HEK293 (cell line): Measurements from ENCODE around the gene PRKD1.

Experiments
- CTCF ChIA-PET: fragments of 350-600 bp; formaldehyde crosslinking; extraction: SDS; loops from one replicate; lab custom pipeline; 2021; ENCODE audit warnings: antibody characterized with exemption; lab: Yijun Ruan, JAX
- POLR2A ChIA-PET: fragments of 300-600 bp; formaldehyde crosslinking; extraction: SDS; loops from one replicate; lab custom pipeline; 2020; ENCODE audit warnings: antibody characterized with exemption, inconsistent platforms; lab: Yijun Ruan, JAX
- H3K27ac ChIP-seq: fragments of 200-500 bp; sonication (Bioruptor generic); 2 replicates; pipeline ENCODE4 v1.5.1; 2014; ENCODE audit warnings: low read depth, low read length, control low read depth, inconsistent platforms; ENCODE audit errors: extremely low read depth
- H3K36me3 ChIP-seq, 2 experiments: fragments of 200-500 bp in 1 of 2; sonication (Bioruptor generic) in 1 of 2; 1 replicate in 1 of 2; 2 replicates in 1 of 2; pipeline ENCODE4 v1.5.1; 2014 to 2017; ENCODE audit warnings: inconsistent platforms in 2 of 2, low read length in 2 of 2; ENCODE audit not compliant: control insufficient read depth in 2 of 2, insufficient read depth in 1 of 2
- H3K4me1 ChIP-seq: fragments of 200-500 bp; sonication (Bioruptor generic); 2 replicates; pipeline ENCODE4 v1.5.1; 2014; ENCODE audit warnings: mild to moderate bottlenecking, low read length, inconsistent platforms; ENCODE audit not compliant: control insufficient read depth, insufficient read depth
- H3K4me3 ChIP-seq: 2 replicates; pipeline ENCODE4 v1.5.1; 2011; ENCODE audit warnings: low read depth, mild to moderate bottlenecking, control low read depth, low read length, moderate library complexity
- H3K9me3 ChIP-seq: fragments of 200-500 bp; sonication (Bioruptor generic); 2 replicates; pipeline ENCODE4 v1.5.1; 2014; ENCODE audit warnings: low read depth, low read length, inconsistent platforms; ENCODE audit not compliant: control insufficient read depth, insufficient read depth
- KLF10 ChIP-seq: fragments of 450-650 bp; IDR thresholded peaks from 2 replicates; pipeline ENCODE4 v1.5.1; 2018; ENCODE audit warnings: missing biosample characterization, mild to moderate bottlenecking, missing genetic modification characterization
- ZFP41 ChIP-seq: fragments of 450-650 bp; formaldehyde crosslinking; IDR thresholded peaks from 2 replicates; pipeline ENCODE4 v1.5.1; 2016; ENCODE audit warnings: missing biosample characterization, missing genetic modification characterization, borderline replicate concordance
- ZNF16 ChIP-seq: fragments of 450-650 bp; formaldehyde crosslinking; IDR thresholded peaks from 2 replicates; pipeline ENCODE4 v1.5.1; 2016; ENCODE audit warnings: low read depth, missing biosample characterization, missing genetic modification characterization
- ZNF184 ChIP-seq: fragments of 450-650 bp; IDR thresholded peaks from 2 replicates; pipeline ENCODE4 v1.5.1; 2018; ENCODE audit warnings: missing biosample characterization, mild to moderate bottlenecking, missing genetic modification characterization
- ZNF23 ChIP-seq: fragments of 450-650 bp; formaldehyde crosslinking; IDR thresholded peaks from 2 replicates; pipeline ENCODE4 v1.5.1; 2016; ENCODE audit warnings: missing biosample characterization, missing genetic modification characterization, borderline replicate concordance
- ZNF274 ChIP-seq, 2 experiments: fragments of 200-500 bp in 1 of 2; fragments of 450-650 bp in 1 of 2; sonication (Bioruptor generic) in 1 of 2; formaldehyde crosslinking in 1 of 2; IDR thresholded peaks; 2 replicates each; pipeline versions ENCODE4 v1.5.1 to v1.6.1; 2014 to 2016; ENCODE audit warnings: borderline replicate concordance in 1 of 2, inconsistent platforms in 1 of 2, low read length in 1 of 2, missing biosample characterization in 1 of 2, missing genetic modification characterization in 1 of 2
- ZNF335 ChIP-seq: fragments of 450-650 bp; formaldehyde crosslinking; conservative IDR thresholded peaks from 2 replicates; pipeline ENCODE4 v1.5.1; 2016; ENCODE audit warnings: missing biosample characterization, missing genetic modification characterization
- ZNF354C ChIP-seq: fragments of 450-650 bp; formaldehyde crosslinking; IDR thresholded peaks from 2 replicates; pipeline ENCODE4 v1.5.1; 2016; ENCODE audit warnings: missing biosample characterization, missing genetic modification characterization, low read depth, borderline replicate concordance
- ZNF510 ChIP-seq: fragments of 450-650 bp; formaldehyde crosslinking; IDR thresholded peaks from 2 replicates; pipeline ENCODE4 v1.5.1; 2018; ENCODE audit warnings: mild to moderate bottlenecking, missing genetic modification characterization, missing biosample characterization; ENCODE audit not compliant: insufficient replicate concordance
- ZNF521 ChIP-seq: fragments of 450-650 bp; formaldehyde crosslinking; IDR thresholded peaks from 2 replicates; pipeline ENCODE4 v1.5.1; 2017; ENCODE audit warnings: missing biosample characterization, mild to moderate bottlenecking, missing genetic modification characterization
- ZNF560 ChIP-seq: fragments of 450-650 bp; formaldehyde crosslinking; IDR thresholded peaks from 2 replicates; pipeline ENCODE4 v1.5.1; 2017; ENCODE audit warnings: missing biosample characterization, missing genetic modification characterization, borderline replicate concordance
- ZNF610 ChIP-seq: fragments of 450-650 bp; formaldehyde crosslinking; IDR thresholded peaks from 2 replicates; pipeline ENCODE4 v1.5.1; 2016; ENCODE audit warnings: missing biosample characterization, missing genetic modification characterization, borderline replicate concordance
- ZNF654 ChIP-seq: fragments of 450-650 bp; formaldehyde crosslinking; IDR thresholded peaks from 2 replicates; pipeline ENCODE4 v1.5.1; 2016; ENCODE audit warnings: low read depth, missing biosample characterization, missing genetic modification characterization
- ZNF677 ChIP-seq: fragments of 450-650 bp; IDR thresholded peaks from 2 replicates; pipeline ENCODE4 v1.5.0; 2018; ENCODE audit warnings: missing biosample characterization, mild to moderate bottlenecking, missing genetic modification characterization, moderate library complexity
- ZNF701 ChIP-seq: fragments of 450-650 bp; formaldehyde crosslinking; IDR thresholded peaks from 2 replicates; pipeline ENCODE4 v1.5.1; 2016; ENCODE audit warnings: missing biosample characterization, missing genetic modification characterization
- ZNF704 ChIP-seq: fragments of 450-650 bp; formaldehyde crosslinking; IDR thresholded peaks from 2 replicates; pipeline ENCODE4 v1.5.1; 2016; ENCODE audit warnings: missing biosample characterization, missing genetic modification characterization
- TF ChIP-seq, protein P1 (sequence below): fragments of 450-650 bp; formaldehyde crosslinking; IDR thresholded peaks from 2 replicates; pipeline ENCODE4 v1.5.1; 2016; ENCODE audit warnings: missing biosample characterization, missing genetic modification characterization
- TF ChIP-seq, protein P2 (sequence below): fragments of 450-650 bp; formaldehyde crosslinking; IDR thresholded peaks from 2 replicates; pipeline ENCODE4 v1.5.1; 2016; ENCODE audit warnings: missing biosample characterization, missing genetic modification characterization
- TF ChIP-seq, protein P3 (sequence below): fragments of 450-650 bp; formaldehyde crosslinking; IDR thresholded peaks from 2 replicates; pipeline ENCODE4 v1.5.1; 2016; ENCODE audit warnings: missing biosample characterization, missing genetic modification characterization
- TF ChIP-seq, protein P4 (sequence below): fragments of 450-650 bp; IDR thresholded peaks from 2 replicates; pipeline ENCODE4 v1.5.1; 2018; ENCODE audit warnings: missing biosample characterization, missing genetic modification characterization

Gene PRKD1

DNA sequence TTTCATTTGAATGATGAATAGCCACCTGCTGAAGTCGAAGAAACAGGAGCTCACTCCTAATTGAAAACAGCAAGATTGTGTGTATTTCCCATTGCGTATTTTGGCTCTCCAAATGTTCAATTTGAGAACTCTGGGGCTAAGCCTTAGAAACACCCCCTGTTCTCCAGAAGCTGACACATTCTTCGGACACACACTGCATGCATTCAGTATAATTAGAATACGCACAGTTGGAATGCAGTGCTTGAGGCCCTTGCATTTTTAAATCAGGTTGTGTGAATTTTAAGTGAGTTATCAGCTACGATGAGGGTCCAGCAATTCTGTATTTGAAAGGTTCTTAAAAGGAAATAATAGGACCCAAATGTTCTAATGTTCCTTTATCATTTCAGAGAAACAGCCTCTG, 103.8 kb downstream of the PRKD1 start:
- TF ChIP-seq ZNF510 (tag by site-specific recombination): no peak
- no peak for TF ChIP-seq ZNF354C (tag by site-specific recombination)
- TF ChIP-seq, protein P1, sequence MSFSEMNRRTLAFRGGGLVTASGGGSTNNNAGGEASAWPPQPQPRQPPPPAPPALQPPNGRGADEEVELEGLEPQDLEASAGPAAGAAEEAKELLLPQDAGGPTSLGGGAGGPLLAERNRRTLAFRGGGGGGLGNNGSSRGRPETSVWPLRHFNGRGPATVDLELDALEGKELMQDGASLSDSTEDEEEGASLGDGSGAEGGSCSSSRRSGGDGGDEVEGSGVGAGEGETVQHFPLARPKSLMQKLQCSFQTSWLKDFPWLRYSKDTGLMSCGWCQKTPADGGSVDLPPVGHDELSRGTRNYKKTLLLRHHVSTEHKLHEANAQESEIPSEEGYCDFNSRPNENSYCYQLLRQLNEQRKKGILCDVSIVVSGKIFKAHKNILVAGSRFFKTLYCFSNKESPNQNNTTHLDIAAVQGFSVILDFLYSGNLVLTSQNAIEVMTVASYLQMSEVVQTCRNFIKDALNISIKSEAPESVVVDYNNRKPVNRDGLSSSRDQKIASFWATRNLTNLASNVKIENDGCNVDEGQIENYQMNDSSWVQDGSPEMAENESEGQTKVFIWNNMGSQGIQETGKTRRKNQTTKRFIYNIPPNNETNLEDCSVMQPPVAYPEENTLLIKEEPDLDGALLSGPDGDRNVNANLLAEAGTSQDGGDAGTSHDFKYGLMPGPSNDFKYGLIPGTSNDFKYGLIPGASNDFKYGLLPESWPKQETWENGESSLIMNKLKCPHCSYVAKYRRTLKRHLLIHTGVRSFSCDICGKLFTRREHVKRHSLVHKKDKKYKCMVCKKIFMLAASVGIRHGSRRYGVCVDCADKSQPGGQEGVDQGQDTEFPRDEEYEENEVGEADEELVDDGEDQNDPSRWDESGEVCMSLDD: no peak
- no peak for TF ChIP-seq ZNF335 (tag by site-specific recombination)
- no peak for TF ChIP-seq KLF10
- no peak for TF ChIP-seq ZNF654 (tag by site-specific recombination)
- TF ChIP-seq, protein P2, sequence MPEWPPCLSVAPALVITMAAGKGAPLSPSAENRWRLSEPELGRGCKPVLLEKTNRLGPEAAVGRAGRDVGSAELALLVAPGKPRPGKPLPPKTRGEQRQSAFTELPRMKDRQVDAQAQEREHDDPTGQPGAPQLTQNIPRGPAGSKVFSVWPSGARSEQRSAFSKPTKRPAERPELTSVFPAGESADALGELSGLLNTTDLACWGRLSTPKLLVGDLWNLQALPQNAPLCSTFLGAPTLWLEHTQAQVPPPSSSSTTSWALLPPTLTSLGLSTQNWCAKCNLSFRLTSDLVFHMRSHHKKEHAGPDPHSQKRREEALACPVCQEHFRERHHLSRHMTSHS (tag by site-specific recombination): no peak
- TF ChIP-seq ZNF610 (tag by site-specific recombination): no peak
- no peak for TF ChIP-seq ZNF560 (tag by site-specific recombination)
- TF ChIP-seq, protein P3, sequence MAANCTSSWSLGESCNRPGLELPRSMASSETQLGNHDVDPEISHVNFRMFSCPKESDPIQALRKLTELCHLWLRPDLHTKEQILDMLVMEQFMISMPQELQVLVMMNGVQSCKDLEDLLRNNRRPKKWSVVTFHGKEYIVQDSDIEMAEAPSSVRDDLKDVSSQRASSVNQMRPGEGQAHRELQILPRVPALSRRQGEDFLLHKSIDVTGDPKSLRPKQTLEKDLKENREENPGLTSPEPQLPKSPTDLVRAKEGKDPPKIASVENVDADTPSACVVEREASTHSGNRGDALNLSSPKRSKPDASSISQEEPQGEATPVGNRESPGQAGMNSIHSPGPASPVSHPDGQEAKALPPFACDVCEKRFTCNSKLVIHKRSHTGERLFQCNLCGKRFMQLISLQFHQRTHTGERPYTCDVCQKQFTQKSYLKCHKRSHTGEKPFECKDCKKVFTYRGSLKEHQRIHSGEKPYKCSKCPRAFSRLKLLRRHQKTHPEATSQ (tag by site-specific recombination): no peak
- no peak for TF ChIP-seq ZNF23 (tag by site-specific recombination)
- TF ChIP-seq ZNF16 (tag by site-specific recombination): no peak
- TF ChIP-seq ZNF701 (tag by site-specific recombination): no peak
- no peak for TF ChIP-seq ZFP41
- no peak for TF ChIP-seq ZNF274 (IDR thresholded peaks at IDR 0.05; ENCODE audit: low read length)
- TF ChIP-seq ZNF274 (tag by site-specific recombination; IDR thresholded peaks at IDR 0.05; ENCODE audit: borderline replicate concordance): no peak
- no peak for TF ChIP-seq ZNF704 (tag by site-specific recombination)
- TF ChIP-seq ZNF521 (tag by site-specific recombination): no peak
- TF ChIP-seq, protein P4, sequence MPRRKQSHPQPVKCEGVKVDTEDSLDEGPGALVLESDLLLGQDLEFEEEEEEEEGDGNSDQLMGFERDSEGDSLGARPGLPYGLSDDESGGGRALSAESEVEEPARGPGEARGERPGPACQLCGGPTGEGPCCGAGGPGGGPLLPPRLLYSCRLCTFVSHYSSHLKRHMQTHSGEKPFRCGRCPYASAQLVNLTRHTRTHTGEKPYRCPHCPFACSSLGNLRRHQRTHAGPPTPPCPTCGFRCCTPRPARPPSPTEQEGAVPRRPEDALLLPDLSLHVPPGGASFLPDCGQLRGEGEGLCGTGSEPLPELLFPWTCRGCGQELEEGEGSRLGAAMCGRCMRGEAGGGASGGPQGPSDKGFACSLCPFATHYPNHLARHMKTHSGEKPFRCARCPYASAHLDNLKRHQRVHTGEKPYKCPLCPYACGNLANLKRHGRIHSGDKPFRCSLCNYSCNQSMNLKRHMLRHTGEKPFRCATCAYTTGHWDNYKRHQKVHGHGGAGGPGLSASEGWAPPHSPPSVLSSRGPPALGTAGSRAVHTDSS (tag by site-specific recombination): no peak
- TF ChIP-seq ZNF677 (tag by site-specific recombination): no peak
- TF ChIP-seq ZNF184: no peak
- TF ChIP-seq, all 188 proteins: peak for 0
- CTCF ChIA-PET: interaction anchor here (0.6 to 0.7 kb wide), 2 partner anchors 573 to 807 kb away, joined by 3 read pairs; no protein-coding TSS in a partner anchor
- no peak overlapping the region for H3K27ac ChIP-seq
- no peaks in the 10 kb centered on the region for H3K36me3 ChIP-seq
- H3K4me3 ChIP-seq: no peak overlapping the region
- H3K4me1 ChIP-seq: peaks cover 14% of the 10 kb centered on the region
- no peaks in the 10 kb centered on the region for H3K9me3 ChIP-seq
- POLR2A ChIA-PET: no interaction called here
